Ishikawa (cell line): ENCODE measurements around the gene CERS6.

Source experiments
- CEBPB ChIP-seq: IDR thresholded peaks from 2 replicates; pipeline ENCODE4 v1.6.1; 2012
- CREB1 ChIP-seq: IDR thresholded peaks from 2 replicates; pipeline ENCODE4 v1.6.1; 2012; ENCODE audit warnings: low read depth
- EGR1 ChIP-seq: IDR thresholded peaks from 2 replicates; pipeline ENCODE4 v1.6.1; 2012
- EP300 ChIP-seq: IDR thresholded peaks from 2 replicates; pipeline ENCODE4 v1.6.1; 2012; ENCODE audit warnings: borderline replicate concordance
- FOXM1 ChIP-seq: IDR thresholded peaks from 2 replicates; pipeline ENCODE4 v1.6.1; 2012; ENCODE audit warnings: low read depth, borderline replicate concordance
- NFIC ChIP-seq: IDR thresholded peaks from 2 replicates; pipeline ENCODE4 v1.6.1; 2012
- RAD21 ChIP-seq: IDR thresholded peaks from 2 replicates; pipeline ENCODE4 v1.6.1; 2012; ENCODE audit warnings: low read depth
- TAF1 ChIP-seq: IDR thresholded peaks from 2 replicates; pipeline ENCODE4 v1.6.1; 2012; ENCODE audit warnings: low read depth, mild to moderate bottlenecking
- TCF12 ChIP-seq: IDR thresholded peaks from 2 replicates; pipeline ENCODE4 v1.6.1; 2012; ENCODE audit warnings: low read depth
- TEAD4 ChIP-seq: IDR thresholded peaks from 2 replicates; pipeline ENCODE4 v1.6.1; 2012
- YY1 ChIP-seq: IDR thresholded peaks from 2 replicates; pipeline ENCODE4 v1.6.1; 2012; ENCODE audit warnings: low read depth
- ZBTB7A ChIP-seq: IDR thresholded peaks from 2 replicates; pipeline ENCODE4 v1.6.1; 2012; ENCODE audit warnings: low read depth
- TF ChIP-seq, protein P1 (sequence below): IDR thresholded peaks from 2 replicates; pipeline ENCODE4 v1.6.1; 2012
- TF ChIP-seq, protein P2 (sequence below): IDR thresholded peaks from 2 replicates; pipeline ENCODE4 v1.6.1; 2012; ENCODE audit warnings: low read depth, mild to moderate bottlenecking
- TF ChIP-seq, protein P3 (sequence below): IDR thresholded peaks from 2 replicates; pipeline ENCODE4 v1.6.1; 2012

CERS6 gene

DNA sequence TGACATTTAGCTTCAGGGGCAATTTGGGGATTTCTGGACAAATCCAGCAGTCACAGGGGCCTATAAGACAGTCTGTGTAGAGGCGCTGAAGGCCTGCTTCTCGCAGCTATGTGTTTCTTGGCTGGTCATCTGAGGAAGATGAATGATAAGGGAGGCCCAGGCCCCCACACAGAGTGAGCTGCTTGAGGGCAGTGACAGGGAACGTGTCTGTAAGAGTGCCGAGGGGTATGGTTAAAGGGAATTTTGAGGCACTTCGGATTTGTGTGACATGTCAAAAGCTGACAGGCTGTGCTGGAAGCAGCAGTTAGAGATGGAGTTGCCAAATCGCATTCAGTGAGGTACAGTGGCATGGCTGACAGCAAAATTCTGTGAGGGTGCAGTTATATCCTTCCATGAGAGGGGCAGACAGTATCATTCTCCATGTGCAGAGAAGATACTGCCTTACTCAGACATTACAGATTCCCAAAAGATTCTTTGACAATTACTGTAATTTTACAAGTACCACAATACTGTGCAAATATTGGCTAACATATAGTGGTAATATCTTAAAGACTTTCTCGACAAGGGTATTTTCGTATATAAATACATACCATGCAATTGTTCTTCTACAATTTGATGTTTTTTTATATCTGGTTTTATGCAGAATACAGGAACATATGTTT lies 74.0 kb downstream of the CERS6 start:
- TF ChIP-seq YY1 (no peak), EGR1 (no peak), ZBTB7A (no peak), EP300 (no peak), RAD21 (no peak), CEBPB (no peak), FOXM1 (no peak), TAF1 (no peak), TCF12 (no peak), CREB1 (no peak), TEAD4 (no peak)
- TF ChIP-seq, protein P1, sequence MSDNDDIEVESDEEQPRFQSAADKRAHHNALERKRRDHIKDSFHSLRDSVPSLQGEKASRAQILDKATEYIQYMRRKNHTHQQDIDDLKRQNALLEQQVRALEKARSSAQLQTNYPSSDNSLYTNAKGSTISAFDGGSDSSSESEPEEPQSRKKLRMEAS: no peak
- TF ChIP-seq, protein P2, sequence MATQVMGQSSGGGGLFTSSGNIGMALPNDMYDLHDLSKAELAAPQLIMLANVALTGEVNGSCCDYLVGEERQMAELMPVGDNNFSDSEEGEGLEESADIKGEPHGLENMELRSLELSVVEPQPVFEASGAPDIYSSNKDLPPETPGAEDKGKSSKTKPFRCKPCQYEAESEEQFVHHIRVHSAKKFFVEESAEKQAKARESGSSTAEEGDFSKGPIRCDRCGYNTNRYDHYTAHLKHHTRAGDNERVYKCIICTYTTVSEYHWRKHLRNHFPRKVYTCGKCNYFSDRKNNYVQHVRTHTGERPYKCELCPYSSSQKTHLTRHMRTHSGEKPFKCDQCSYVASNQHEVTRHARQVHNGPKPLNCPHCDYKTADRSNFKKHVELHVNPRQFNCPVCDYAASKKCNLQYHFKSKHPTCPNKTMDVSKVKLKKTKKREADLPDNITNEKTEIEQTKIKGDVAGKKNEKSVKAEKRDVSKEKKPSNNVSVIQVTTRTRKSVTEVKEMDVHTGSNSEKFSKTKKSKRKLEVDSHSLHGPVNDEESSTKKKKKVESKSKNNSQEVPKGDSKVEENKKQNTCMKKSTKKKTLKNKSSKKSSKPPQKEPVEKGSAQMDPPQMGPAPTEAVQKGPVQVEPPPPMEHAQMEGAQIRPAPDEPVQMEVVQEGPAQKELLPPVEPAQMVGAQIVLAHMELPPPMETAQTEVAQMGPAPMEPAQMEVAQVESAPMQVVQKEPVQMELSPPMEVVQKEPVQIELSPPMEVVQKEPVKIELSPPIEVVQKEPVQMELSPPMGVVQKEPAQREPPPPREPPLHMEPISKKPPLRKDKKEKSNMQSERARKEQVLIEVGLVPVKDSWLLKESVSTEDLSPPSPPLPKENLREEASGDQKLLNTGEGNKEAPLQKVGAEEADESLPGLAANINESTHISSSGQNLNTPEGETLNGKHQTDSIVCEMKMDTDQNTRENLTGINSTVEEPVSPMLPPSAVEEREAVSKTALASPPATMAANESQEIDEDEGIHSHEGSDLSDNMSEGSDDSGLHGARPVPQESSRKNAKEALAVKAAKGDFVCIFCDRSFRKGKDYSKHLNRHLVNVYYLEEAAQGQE: no peak
- TF ChIP-seq, protein P3, sequence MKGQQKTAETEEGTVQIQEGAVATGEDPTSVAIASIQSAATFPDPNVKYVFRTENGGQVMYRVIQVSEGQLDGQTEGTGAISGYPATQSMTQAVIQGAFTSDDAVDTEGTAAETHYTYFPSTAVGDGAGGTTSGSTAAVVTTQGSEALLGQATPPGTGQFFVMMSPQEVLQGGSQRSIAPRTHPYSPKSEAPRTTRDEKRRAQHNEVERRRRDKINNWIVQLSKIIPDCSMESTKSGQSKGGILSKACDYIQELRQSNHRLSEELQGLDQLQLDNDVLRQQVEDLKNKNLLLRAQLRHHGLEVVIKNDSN: no peak

DNA sequence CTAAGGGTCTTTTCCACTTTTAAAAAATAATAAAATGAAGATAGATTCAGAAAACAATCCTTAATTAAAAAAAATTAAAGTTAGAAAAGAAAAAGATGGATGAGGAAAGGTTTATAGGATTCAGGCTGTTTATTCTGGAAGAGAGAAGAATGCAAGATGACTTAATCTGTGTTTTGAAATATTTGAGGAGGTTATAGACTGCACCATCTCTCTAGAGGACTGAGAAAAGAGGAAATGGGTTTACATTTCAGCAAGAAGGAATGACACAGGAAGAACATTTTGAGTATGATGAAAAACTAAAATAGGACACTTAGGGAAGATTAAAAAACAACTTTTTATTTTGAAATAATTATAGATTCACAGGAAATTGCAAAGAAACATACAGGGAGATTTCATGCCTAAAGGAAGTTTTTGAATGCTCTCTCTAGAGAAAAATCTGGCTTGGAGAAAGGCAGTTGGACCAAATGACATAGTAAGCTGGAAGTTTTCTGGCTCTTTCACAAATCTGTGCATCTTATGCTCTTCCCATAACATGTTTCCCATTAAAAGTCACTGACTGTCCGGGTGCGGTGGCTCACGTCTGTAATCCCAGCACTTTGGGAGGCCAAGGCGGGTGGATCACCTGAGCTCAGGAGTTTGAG lies 75.0 kb downstream of the CERS6 start:
- TF ChIP-seq, protein P3: no peak
- no peak for TF ChIP-seq EGR1
- TF ChIP-seq RAD21: no peak
- TF ChIP-seq YY1: no peak
- TF ChIP-seq NFIC: no peak
- TF ChIP-seq CEBPB: no peak
- TF ChIP-seq EP300: no peak
- TF ChIP-seq TAF1: no peak
- no peak for TF ChIP-seq ZBTB7A
- no peak for TF ChIP-seq TEAD4
- no peak for TF ChIP-seq TCF12
- TF ChIP-seq, protein P1: no peak
- TF ChIP-seq CREB1: no peak
- TF ChIP-seq, protein P2: no peak
- TF ChIP-seq FOXM1: no peak

DNA sequence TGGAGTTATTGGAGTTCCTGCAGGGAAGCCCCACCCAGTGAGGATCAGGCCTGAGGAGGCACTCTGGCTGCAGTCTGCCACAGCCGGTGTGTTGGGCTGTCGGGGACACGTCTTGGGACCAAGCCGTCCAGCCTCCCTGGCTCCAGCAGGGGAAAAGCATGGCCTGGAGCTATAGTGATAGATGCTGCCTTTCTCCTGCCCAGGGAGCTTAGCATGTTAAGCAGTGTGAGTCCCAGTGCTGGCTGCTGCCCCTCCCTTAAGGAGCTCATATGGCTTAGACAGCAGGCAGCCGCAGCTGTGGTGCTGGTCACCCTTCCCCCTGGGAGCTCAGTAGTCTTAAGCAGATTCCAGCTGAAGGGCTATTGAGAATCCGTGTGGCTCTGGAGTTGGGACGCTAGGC lies 78.9 kb downstream of the CERS6 start:
- TF ChIP-seq, protein P3: no peak
- TF ChIP-seq TEAD4 (no peak), EP300 (no peak), YY1 (no peak), NFIC (no peak), FOXM1 (no peak), CREB1 (no peak)
- TF ChIP-seq, protein P1: no peak

DNA sequence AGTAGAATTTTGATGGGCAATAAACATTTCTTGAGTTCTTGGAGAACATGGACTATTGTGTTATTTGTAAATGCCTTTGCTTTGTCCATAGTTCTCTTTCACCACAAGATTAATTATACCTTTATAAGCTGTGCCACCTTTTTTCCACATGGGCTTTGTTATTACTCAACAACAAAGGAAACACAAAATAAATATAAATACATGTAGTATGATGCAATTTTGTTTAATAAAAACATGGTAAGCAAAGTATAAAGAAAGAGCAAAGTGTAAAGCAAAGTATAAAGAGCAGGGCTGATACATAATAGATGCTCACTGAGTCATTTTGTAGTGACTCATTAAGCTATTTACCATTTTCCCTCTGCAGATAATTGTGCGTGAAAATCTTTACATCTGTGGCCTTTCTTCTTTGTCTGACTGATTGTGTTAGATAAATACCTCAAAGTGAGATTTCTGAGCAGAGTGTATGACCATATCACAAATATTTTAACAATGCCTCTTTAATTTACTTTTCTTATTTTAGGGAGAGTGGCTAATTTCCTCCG lies 80.9 kb downstream of the CERS6 start:
- TF ChIP-seq CEBPB (no peak), TAF1 (no peak)

DNA sequence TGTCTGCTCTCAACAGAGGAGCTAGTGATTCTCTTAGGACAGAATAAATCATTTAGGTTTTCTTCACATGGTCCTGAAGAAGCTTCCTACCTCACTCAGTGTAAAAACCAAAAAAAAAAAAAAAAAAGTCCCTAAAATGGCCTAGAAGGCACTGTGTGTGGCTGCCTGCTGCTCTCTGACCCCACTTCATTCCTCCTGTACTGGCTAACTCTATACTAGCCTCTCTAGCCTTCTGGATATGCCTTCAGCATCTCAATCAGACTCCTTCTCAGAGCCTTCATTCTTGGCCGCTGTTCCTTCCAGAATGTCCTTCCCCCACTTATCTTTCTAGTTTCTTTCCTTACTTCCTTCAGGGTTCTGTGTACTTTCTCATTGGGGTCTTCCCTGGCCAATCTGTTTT lies 82.1 kb downstream of the CERS6 start:
- TF ChIP-seq TAF1 (no peak), NFIC (no peak), TEAD4 (no peak), EP300 (no peak), CREB1 (no peak), ZBTB7A (no peak), YY1 (no peak), FOXM1 (no peak), EGR1 (no peak), CEBPB (no peak), TCF12 (no peak)
- TF ChIP-seq, protein P1: no peak
- TF ChIP-seq, protein P2: no peak
- TF ChIP-seq, protein P3: no peak
